D341Med (cell line): Measurements from ENCODE around the gene EVX2.

Experiments used
- DNase-seq: peaks from one replicate; pipeline ENCODE4 v3.0.0; 2012; ENCODE audit warnings: low spot score

The EVX2 gene

DNA sequence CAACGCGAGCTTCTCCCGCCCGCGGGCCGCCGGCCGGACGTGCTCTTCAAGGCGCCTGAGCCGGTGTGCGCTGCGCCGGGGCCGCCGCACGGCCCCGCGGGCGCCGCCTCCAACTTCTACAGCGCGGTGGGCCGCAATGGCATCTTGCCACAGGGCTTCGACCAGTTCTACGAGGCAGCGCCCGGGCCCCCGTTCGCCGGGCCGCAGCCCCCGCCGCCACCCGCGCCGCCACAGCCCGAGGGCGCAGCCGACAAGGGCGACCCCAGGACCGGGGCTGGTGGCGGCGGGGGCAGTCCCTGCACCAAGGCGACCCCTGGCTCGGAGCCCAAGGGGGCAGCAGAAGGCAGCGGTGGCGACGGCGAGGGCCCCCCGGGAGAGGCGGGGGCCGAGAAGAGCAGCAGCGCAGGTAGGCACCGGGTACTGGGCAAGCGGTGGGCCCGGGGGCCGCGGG lies 24.0 kb upstream of the EVX2 start:
- DNase-seq: no peak

- DNase-seq: no peak
Observed at GRCh38 chr2:176106581-176107539, 23.1 kb upstream of the EVX2 start, which contains the start of gene HOXD11. TSS of gene HOXD11 (plus strand) at chr2:176107280. CDS start at chr2:176107356, 76 bp downstream.

DNA sequence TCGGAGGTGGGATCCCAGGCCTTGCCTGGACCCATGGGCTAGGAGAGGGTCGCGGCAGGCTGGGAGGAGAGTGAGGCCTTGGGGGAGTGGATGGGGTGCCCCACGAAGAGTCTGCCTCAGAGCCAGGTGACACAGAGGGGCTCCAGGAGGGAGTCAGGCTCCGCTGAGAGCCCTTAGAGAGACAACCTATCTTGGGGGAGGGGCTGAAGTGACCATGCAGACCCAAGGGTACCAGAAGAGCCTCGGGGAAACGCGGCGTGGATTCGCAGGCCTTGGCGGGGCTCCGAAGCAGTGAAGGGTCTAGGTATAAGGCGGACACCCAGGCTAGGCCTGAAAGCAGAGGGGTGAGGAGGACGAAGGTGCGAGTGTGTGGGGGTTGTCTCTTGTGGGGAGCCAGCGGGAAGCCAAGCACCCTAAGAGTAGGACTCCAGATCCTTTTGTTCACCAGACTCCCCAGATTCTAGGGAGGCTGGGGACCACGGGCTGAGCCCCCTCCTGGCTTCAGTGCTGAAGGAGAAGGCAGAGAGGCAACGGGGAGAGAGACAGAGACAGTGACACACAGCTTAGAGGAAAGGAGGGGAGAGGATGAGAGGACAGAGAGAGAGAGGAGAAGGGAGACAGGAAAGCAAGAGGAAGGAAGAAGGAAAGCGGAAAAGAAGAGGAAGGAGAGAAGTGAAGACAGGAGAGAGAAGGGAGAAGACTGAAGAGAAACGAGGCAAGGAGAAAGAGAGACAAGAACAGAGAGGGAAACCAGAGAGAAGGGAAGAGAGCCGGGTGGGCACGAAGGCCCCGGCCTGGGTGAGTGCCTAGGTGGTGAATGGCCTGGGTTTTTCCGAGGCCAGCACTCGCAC lies 22.2 kb upstream of the EVX2 start:
- DNase-seq: no peak

GRCh38 chr2:176105078-176105729 lies 21.4 kb upstream of the EVX2 start:
- no peak for DNase-seq

DNA sequence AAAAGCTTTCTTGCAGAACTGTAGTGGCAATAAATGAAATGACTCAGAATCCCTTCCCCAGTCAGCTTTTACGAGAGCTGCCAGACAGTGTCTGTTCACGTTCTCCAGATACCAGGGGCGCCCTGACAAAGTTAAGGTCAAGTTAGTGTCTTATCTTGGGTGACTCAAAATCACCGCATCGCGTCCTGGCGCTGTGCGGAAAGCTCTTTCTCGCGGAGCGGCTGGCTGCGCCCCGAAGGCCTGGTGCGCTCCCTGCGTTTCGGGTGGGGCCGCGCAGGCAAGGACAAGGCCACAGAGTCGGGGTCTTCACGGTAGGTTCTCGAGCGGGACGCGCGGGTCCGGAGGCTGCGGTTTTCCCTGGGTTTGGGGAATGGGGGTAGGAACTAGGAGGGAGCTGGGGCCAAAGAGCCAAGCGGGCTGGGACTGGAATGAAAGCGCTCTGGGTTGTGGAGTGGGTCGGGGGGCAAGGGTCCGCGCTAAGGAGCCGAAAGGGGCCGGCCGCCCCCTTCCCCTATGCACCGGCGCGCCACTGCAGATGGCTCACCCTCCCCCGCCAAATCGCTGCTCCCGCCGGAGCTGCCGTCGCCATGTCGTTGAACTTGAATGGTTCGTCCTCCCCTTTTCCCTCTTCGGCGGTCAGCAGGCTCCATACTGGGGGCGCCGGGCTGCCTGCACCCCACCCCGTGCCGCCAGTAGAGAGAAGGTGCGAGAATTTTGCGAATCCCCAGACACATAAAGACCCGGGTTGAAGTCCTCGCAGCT lies 20.7 kb upstream of the EVX2 start:
- DNase-seq: no peak

- no peak for DNase-seq
Observed at GRCh38 chr2:176103742-176104315, 20.1 kb upstream of the EVX2 start.

DNA sequence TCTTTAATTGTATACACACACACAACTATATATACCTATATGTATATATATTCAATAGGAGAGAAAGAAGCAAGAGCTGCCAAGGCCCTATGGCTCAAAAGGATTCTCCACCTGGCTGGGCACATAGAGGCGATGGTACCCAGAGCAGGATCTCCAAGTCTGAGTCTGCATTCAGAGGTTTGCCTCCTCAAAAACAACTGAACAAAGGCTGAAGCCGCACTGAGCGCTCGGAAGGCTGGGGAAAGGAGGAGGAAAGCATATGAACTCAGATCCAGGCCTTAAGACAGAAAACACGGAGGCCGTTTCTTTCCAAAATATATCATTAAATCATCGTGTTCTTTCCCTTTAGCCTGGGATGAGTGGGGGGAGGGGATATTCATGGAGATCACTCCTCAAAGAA lies 19.4 kb upstream of the EVX2 start:
- DNase-seq: no peak

- DNase-seq: no peak
Observed at GRCh38 chr2:176102309-176102866, 18.6 kb upstream of the EVX2 start.

- DNase-seq: no peak
Observed at GRCh38 chr2:176101842-176102241, 18.1 kb upstream of the EVX2 start.

- DNase-seq: no peak
Observed at GRCh38 chr2:176101216-176101830, 17.6 kb upstream of the EVX2 start.

GRCh38 chr2:176100547-176101140 lies 16.9 kb upstream of the EVX2 start:
- no peak for DNase-seq

GRCh38 chr2:176099728-176100546 lies 16.2 kb upstream of the EVX2 start, which contains the start of gene HOXD12:
TSS of gene HOXD12 (plus strand) at chr2:176099795. CDS start at chr2:176099802, 7 bp downstream.
- DNase-seq: peak; percentile 31

- DNase-seq: no peak
Observed at GRCh38 chr2:176099159-176099727, 15.5 kb upstream of the EVX2 start.

DNA sequence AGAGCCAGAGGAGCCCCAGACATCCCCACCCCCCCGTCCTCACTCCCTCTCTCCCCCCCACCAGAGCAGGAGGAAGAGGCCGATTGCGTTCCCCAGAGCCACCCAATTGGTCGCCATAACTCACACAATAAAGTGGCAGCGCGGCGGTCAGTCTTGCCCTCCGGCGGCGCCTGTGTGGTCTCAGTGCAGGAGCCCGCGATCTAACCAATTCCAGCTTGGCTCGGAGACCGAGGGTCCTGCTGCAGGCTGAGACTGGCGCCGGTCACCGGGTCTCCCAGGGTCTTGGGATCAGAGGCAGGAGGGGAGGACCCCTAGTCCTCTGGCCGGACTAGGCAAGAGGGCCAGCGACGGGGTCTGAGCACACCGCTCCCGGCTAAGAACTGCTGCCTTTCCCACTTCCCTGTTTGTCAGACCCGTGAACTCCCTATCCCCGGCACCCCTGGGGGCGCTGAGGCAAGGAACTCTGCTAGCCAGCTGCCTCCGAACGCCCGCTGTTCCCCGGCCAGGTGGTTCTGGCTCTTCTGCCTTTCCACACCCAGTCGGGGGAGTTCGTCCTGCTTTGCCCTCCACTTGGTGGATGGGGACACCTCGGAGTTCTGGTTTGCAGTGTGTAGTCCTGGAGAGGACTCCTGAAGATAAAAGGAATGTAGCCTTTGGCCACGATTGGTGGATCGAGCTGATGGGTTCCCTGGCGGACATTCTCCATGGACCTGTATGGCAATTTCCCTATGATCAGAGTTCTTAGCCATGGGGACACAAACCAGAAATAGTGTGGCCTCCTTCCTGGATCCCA lies 14.8 kb upstream of the EVX2 start:
- DNase-seq: no peak

DNA sequence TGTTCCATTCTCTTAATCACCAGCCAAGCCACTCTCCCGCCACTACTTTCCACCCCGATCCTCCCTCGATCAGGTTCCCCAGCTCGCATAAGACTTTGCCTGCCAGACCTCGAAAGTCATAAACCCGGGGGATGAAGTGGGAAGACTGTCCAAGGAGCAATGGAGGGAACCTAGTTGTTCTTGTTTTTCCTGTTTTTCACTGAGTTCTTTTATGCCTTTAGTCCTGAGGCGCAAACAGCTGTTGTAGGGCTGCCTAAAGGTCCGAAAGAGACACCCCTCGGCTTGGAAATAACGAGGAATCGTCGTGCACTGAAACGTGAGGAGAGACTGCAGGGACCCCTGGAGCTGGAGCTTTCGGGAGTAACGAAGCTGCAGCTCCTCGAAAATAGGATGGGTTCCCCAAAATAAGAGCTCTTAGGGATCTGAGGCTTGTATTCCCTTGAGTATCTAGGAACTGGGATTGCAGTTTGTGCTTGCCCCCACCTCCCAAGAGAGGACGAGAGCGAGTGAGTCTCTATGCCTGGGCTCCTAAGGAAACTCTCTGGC lies 14.1 kb upstream of the EVX2 start:
- DNase-seq: no peak

GRCh38 chr2:176096986-176097819 lies 13.4 kb upstream of the EVX2 start:
- DNase-seq: peak; percentile 83
